H7 (cell line): ENCODE results near the gene PTDSS2. TPM values are rescaled to one million over a fixed set of nuclear protein-coding genes. Genes with fewer than 3 reads are reported as not detected.
"Not testable (repeated sequence)": the region's sequence is repeated elsewhere in the genome, so short reads cannot be mapped to it uniquely, and the experiment has no call there.

Source experiments
- DNase-seq: peaks from one replicate; pipeline ENCODE4 v3.0.0; 2012
- H3K27me3 ChIP-seq: 2 replicates; pipeline ENCODE4 v1.6.0; 2011; ENCODE audit warnings: mild to moderate bottlenecking, low read length; ENCODE audit not compliant: control insufficient read depth, insufficient read depth
- H3K36me3 ChIP-seq: replicated peaks from 2 replicates; pipeline ENCODE4 v1.5.1; 2011; ENCODE audit warnings: low read length; ENCODE audit not compliant: control insufficient read depth, insufficient read depth
- H3K4me3 ChIP-seq: 2 replicates; pipeline ENCODE4 v1.5.1; 2011; ENCODE audit warnings: low read depth, mild to moderate bottlenecking, control low read depth, low read length, moderate library complexity; ENCODE audit not compliant: insufficient read depth
- total RNA-seq: library from RNA; depleted of rRNA; stranded (reverse); fragments of >200 nt; shearing (Covaris generic); gene quantifications from 2 replicates; pipeline ENCODE4 v1.2.3, GENCODE V29; 2014

Gene PTDSS2
- total RNA-seq, 1 experiment from 2014 or later, result 40.9 TPM

GRCh38 chr11:419248-420005, 30.7 kb upstream of the PTDSS2 start:
- Histone ChIP-seq H3K4me3 (no peak overlapping the region), H3K36me3 (no peaks in the 10 kb centered on the region), H3K27me3 (peaks cover 25% of the 10 kb centered on the region; the same call in 1 of the 2 replicates)
- DNase-seq, result no peak

GRCh38 chr11:420054-420910, 29.8 kb upstream of the PTDSS2 start:
- Histone ChIP-seq H3K27me3 (peaks cover 25% of the 10 kb centered on the region; the same call in 1 of the 2 replicates), H3K36me3 (no peaks in the 10 kb centered on the region), H3K4me3 (no peak overlapping the region)
- DNase-seq, result peak; percentile 91

GRCh38 chr11:420911-421321, 29.2 kb upstream of the PTDSS2 start:
- Histone ChIP-seq H3K4me3 (no peak overlapping the region), H3K36me3 (no peaks in the 10 kb centered on the region), H3K27me3 (peaks cover 21% of the 10 kb centered on the region; the same call in 1 of the 2 replicates)
- no peak for DNase-seq

GRCh38 chr11:422249-422656, 27.8 kb upstream of the PTDSS2 start:
- Histone ChIP-seq H3K36me3 (no peaks in the 10 kb centered on the region), H3K4me3 (no peak overlapping the region), H3K27me3 (peaks cover 8% of the 10 kb centered on the region; the same call in 1 of the 2 replicates)
- no peak for DNase-seq

- Histone ChIP-seq H3K4me3 (no peak overlapping the region), H3K27me3 (no peaks in the 10 kb centered on the region), H3K36me3 (no peaks in the 10 kb centered on the region)
- no peak for DNase-seq
Observed at GRCh38 chr11:424232-424631, 25.8 kb upstream of the PTDSS2 start.

GRCh38 chr11:424766-425165, 25.3 kb upstream of the PTDSS2 start:
- not testable (repeated sequence) for DNase-seq, H3K27me3 ChIP-seq, H3K4me3 ChIP-seq, H3K36me3 ChIP-seq

- no peak for DNase-seq
Observed at GRCh38 chr11:425301-425700, 24.8 kb upstream of the PTDSS2 start.

GRCh38 chr11:426851-427250, 23.2 kb upstream of the PTDSS2 start:
- H3K36me3 ChIP-seq, result no peaks in the 10 kb centered on the region
- DNase-seq, result no peak
- H3K4me3 ChIP-seq, result no peak overlapping the region
- no peaks in the 10 kb centered on the region for H3K27me3 ChIP-seq

More at GRCh38 chr11:425301-425700, 24.8 kb upstream of the PTDSS2 start:
- no peaks in the 10 kb centered on the region for H3K27me3 ChIP-seq
- H3K4me3 ChIP-seq, result no peak overlapping the region
- H3K36me3 ChIP-seq, result no peaks in the 10 kb centered on the region

- Histone ChIP-seq H3K36me3 (no peaks in the 10 kb centered on the region), H3K27me3 (no peaks in the 10 kb centered on the region), H3K4me3 (no peak overlapping the region)
- no peak for DNase-seq
Observed at GRCh38 chr11:428295-428694, 21.8 kb upstream of the PTDSS2 start.

- Histone ChIP-seq H3K4me3 (no peak overlapping the region), H3K36me3 (no peaks in the 10 kb centered on the region), H3K27me3 (no peaks in the 10 kb centered on the region)
- DNase-seq, result no peak
Observed at GRCh38 chr11:429391-429790, 20.7 kb upstream of the PTDSS2 start.

GRCh38 chr11:429931-430456, 20.1 kb upstream of the PTDSS2 start:
- Histone ChIP-seq H3K4me3 (no peak overlapping the region), H3K36me3 (no peaks in the 10 kb centered on the region), H3K27me3 (no peaks in the 10 kb centered on the region)
- DNase-seq, result peak; percentile 88

GRCh38 chr11:431921-432320, 18.2 kb upstream of the PTDSS2 start:
- H3K27me3 ChIP-seq, result no peaks in the 10 kb centered on the region
- no peak for DNase-seq
- H3K4me3 ChIP-seq, result no peak overlapping the region
- no peaks in the 10 kb centered on the region for H3K36me3 ChIP-seq

GRCh38 chr11:432501-433100, 17.5 kb upstream of the PTDSS2 start:
- Histone ChIP-seq H3K4me3 (no peak overlapping the region), H3K27me3 (no peaks in the 10 kb centered on the region), H3K36me3 (no peaks in the 10 kb centered on the region)
- no peak for DNase-seq

GRCh38 chr11:433111-433510, 17.0 kb upstream of the PTDSS2 start:
- Histone ChIP-seq H3K36me3 (no peaks in the 10 kb centered on the region), H3K27me3 (no peaks in the 10 kb centered on the region), H3K4me3 (no peak overlapping the region)
- DNase-seq, result no peak
